Activated naive CD8-positive, alpha-beta T cell treated with anti-CD3 and anti-CD28 coated beads, Interleukin-2, amount 10 ng/mL, durations not matched to agents 7 days and 5 days (primary cell): ENCODE data around the gene BRSK1. TPM values are rescaled to one million over a fixed set of nuclear protein-coding genes. Genes with fewer than 3 reads are reported as not detected.

Experiments used
- ATAC-seq: fragments of 150-1000 bp; cut with Tn5 transposase; one replicate; pipeline ENCODE4 v1.10.0; 2021; ENCODE audit warnings: low read depth, moderate library complexity
- POLR2A ChIA-PET: fragments of 350-600 bp; sonication (Branson Sonifier 250); formaldehyde crosslinking; loops from one replicate; lab custom pipeline; 2021; ENCODE audit warnings: antibody characterized with exemption; lab: Charles Lee
- DNase-seq: peaks from one replicate; pipeline ENCODE4 v3.0.0; 2021
- H3K27ac Mint-ChIP-seq: one replicate; pipeline ENCODE4 v1.8.0; 2022; ENCODE audit warnings: mild to moderate bottlenecking, mixed read lengths
- H3K27me3 Mint-ChIP-seq: one replicate; pipeline ENCODE4 v1.8.0; 2022; ENCODE audit warnings: mild to moderate bottlenecking, moderate library complexity, mixed read lengths
- H3K36me3 Mint-ChIP-seq: one replicate; pipeline ENCODE4 v1.8.0; 2021; ENCODE audit warnings: mild to moderate bottlenecking, mixed read lengths
- H3K4me1 Mint-ChIP-seq: one replicate; pipeline ENCODE4 v1.8.0; 2021; ENCODE audit warnings: mixed read lengths
- H3K4me3 Mint-ChIP-seq: one replicate; pipeline ENCODE4 v1.8.0; 2022; ENCODE audit warnings: mild to moderate bottlenecking, moderate library complexity, mixed read lengths
- H3K9me3 Mint-ChIP-seq: one replicate; pipeline ENCODE4 v1.8.0; 2021; ENCODE audit warnings: mixed read lengths
- total RNA-seq, 2 experiments: library from RNA; stranded (reverse); gene quantifications; one replicate each; pipeline ENCODE4 v1.2.3, GENCODE V29; 2021

The BRSK1 gene
- total RNA-seq, 2 experiments from 2014 or later: 9.0 TPM

- ATAC-seq (no peak), DNase-seq (peak; percentile 49)
- Mint-ChIP-seq H3K36me3 (peaks cover 22% of the 10 kb centered on the region), H3K27ac (peak overlapping the region; percentile 99), H3K27me3 (no peaks in the 10 kb centered on the region), H3K4me1 (peaks cover 44% of the 10 kb centered on the region), H3K4me3 (peak overlapping the region; percentile 99), H3K9me3 (no peaks in the 10 kb centered on the region)
- POLR2A ChIA-PET: interaction anchor here (0.8 to 8.4 kb wide), 6 partner anchors 12 to 150 kb away, joined by 3 to 120 read pairs (median 15); partner anchors contain the start of genes HSPBP1, PPP1R12C, TMEM238 and UBE2S
Observed at GRCh38 chr19:55257461-55258420, 26.1 kb upstream of the BRSK1 start.

GRCh38 chr19:55258476-55258827, 25.3 kb upstream of the BRSK1 start:
- Mint-ChIP-seq H3K27ac (peak overlapping the region; percentile 95), H3K27me3 (no peaks in the 10 kb centered on the region), H3K4me1 (peaks cover 38% of the 10 kb centered on the region), H3K4me3 (peak overlapping the region; percentile 83), H3K9me3 (no peaks in the 10 kb centered on the region), H3K36me3 (peaks cover 20% of the 10 kb centered on the region)
- POLR2A ChIA-PET: interaction anchor here (0.8 to 8.4 kb wide), 13 partner anchors 8 to 341 kb away, joined by 3 to 120 read pairs (median 8); partner anchors contain the start of genes BRSK1, FIZ1, HSPBP1 and KMT5C
- ATAC-seq (peak; percentile 3), DNase-seq (peak; percentile 75)

GRCh38 chr19:55258828-55259539, 24.8 kb upstream of the BRSK1 start, which contains the start of gene PPP6R1:
PPP6R1 (minus strand) TSS chr19:55259017; CDS start chr19:55247103, 11,914 bp downstream.
- peaks cover 18% of the 10 kb centered on the region for H3K36me3 Mint-ChIP-seq
- H3K27me3 Mint-ChIP-seq: no peaks in the 10 kb centered on the region
- peak within 1 kb of the TSS; percentile 99 for H3K4me3 Mint-ChIP-seq
- peak; percentile 77 for ATAC-seq
- peak; percentile 98 for DNase-seq
- H3K9me3 Mint-ChIP-seq: no peaks in the 10 kb centered on the region
- peak within 1 kb of the TSS; percentile 99 for H3K27ac Mint-ChIP-seq
- H3K4me1 Mint-ChIP-seq: peaks cover 34% of the 10 kb centered on the region
- POLR2A ChIA-PET: interaction anchor here (0.7 to 8.4 kb wide), 20 partner anchors 8 to 1122 kb away, joined by 3 to 120 read pairs (median 5); partner anchors contain the start of genes BRSK1, CNOT3, FIZ1 and HSPBP1

GRCh38 chr19:55259540-55260210, 24.1 kb upstream of the BRSK1 start:
- no peak for ATAC-seq
- H3K27ac Mint-ChIP-seq: peak overlapping the region; percentile 95
- DNase-seq: no peak
- POLR2A ChIA-PET: interaction anchor here (0.7 to 8.4 kb wide), 21 partner anchors 9 to 1249 kb away, joined by 3 to 120 read pairs (median 5); partner anchors contain the start of genes BRSK1, CNOT3, FIZ1 and HSPBP1
- peak overlapping the region; percentile 83 for H3K4me3 Mint-ChIP-seq
- H3K27me3 Mint-ChIP-seq: no peaks in the 10 kb centered on the region
- peaks cover 30% of the 10 kb centered on the region for H3K4me1 Mint-ChIP-seq
- peaks cover 16% of the 10 kb centered on the region for H3K36me3 Mint-ChIP-seq
- H3K9me3 Mint-ChIP-seq: no peaks in the 10 kb centered on the region

- H3K27ac Mint-ChIP-seq: no peak overlapping the region
- ATAC-seq: no peak
- no peak for DNase-seq
- H3K27me3 Mint-ChIP-seq: no peaks in the 10 kb centered on the region
- peaks cover 6% of the 10 kb centered on the region for H3K9me3 Mint-ChIP-seq
- no peak overlapping the region for H3K4me3 Mint-ChIP-seq
- POLR2A ChIA-PET: interaction anchor here (0.6 to 1.0 kb wide), 2 partner anchors 146 to 356 kb away, joined by 3 to 4 read pairs; partner anchors contain the start of gene UBE2S
- peaks cover 10% of the 10 kb centered on the region for H3K36me3 Mint-ChIP-seq
- H3K4me1 Mint-ChIP-seq: peaks cover 21% of the 10 kb centered on the region
Observed at GRCh38 chr19:55261671-55262126, 22.1 kb upstream of the BRSK1 start.

GRCh38 chr19:55262359-55262758, 21.4 kb upstream of the BRSK1 start:
- peaks cover 9% of the 10 kb centered on the region for H3K36me3 Mint-ChIP-seq
- no peak overlapping the region for H3K4me3 Mint-ChIP-seq
- H3K27me3 Mint-ChIP-seq: no peaks in the 10 kb centered on the region
- H3K4me1 Mint-ChIP-seq: peaks cover 14% of the 10 kb centered on the region
- ATAC-seq: no peak
- no peak for DNase-seq
- POLR2A ChIA-PET: interaction anchor here (1.0 to 1.3 kb wide), 2 partner anchors 11 to 145 kb away, joined by 3 to 4 read pairs; partner anchors contain the start of gene UBE2S
- H3K9me3 Mint-ChIP-seq: peaks cover 7% of the 10 kb centered on the region
- no peak overlapping the region for H3K27ac Mint-ChIP-seq

- Mint-ChIP-seq H3K9me3 (peaks cover 7% of the 10 kb centered on the region), H3K4me3 (no peak overlapping the region), H3K36me3 (peaks cover 10% of the 10 kb centered on the region), H3K27me3 (no peaks in the 10 kb centered on the region), H3K4me1 (peaks cover 8% of the 10 kb centered on the region), H3K27ac (no peak overlapping the region)
- no peak for DNase-seq
- POLR2A ChIA-PET: no interaction called here
- ATAC-seq: no peak
Observed at GRCh38 chr19:55264531-55264930, 19.3 kb upstream of the BRSK1 start.

GRCh38 chr19:55265173-55265572, 18.6 kb upstream of the BRSK1 start:
- Mint-ChIP-seq H3K27me3 (no peaks in the 10 kb centered on the region), H3K36me3 (peaks cover 10% of the 10 kb centered on the region), H3K4me1 (peaks cover 8% of the 10 kb centered on the region), H3K27ac (no peak overlapping the region), H3K4me3 (no peak overlapping the region), H3K9me3 (peaks cover 7% of the 10 kb centered on the region)
- ATAC-seq (no peak), DNase-seq (no peak)
- POLR2A ChIA-PET: no interaction called here

- peaks cover 7% of the 10 kb centered on the region for H3K9me3 Mint-ChIP-seq
- ATAC-seq (no peak), DNase-seq (no peak)
- no peaks in the 10 kb centered on the region for H3K27me3 Mint-ChIP-seq
- no peak overlapping the region for H3K4me3 Mint-ChIP-seq
- peaks cover 13% of the 10 kb centered on the region for H3K36me3 Mint-ChIP-seq
- POLR2A ChIA-PET: no interaction called here
- peak overlapping the region; percentile 8 for H3K27ac Mint-ChIP-seq
- peaks cover 9% of the 10 kb centered on the region for H3K4me1 Mint-ChIP-seq
Observed at GRCh38 chr19:55265723-55266386, 17.9 kb upstream of the BRSK1 start.

- DNase-seq (no peak), ATAC-seq (no peak)
- Mint-ChIP-seq H3K27me3 (no peaks in the 10 kb centered on the region), H3K4me3 (peak overlapping the region; percentile 0), H3K36me3 (peaks cover 14% of the 10 kb centered on the region), H3K4me1 (peaks cover 9% of the 10 kb centered on the region), H3K9me3 (peaks cover 7% of the 10 kb centered on the region), H3K27ac (peak overlapping the region; percentile 8)
- POLR2A ChIA-PET: no interaction called here
Observed at GRCh38 chr19:55266404-55266803, 17.4 kb upstream of the BRSK1 start.

- H3K27me3 Mint-ChIP-seq: no peaks in the 10 kb centered on the region
- H3K36me3 Mint-ChIP-seq: peaks cover 14% of the 10 kb centered on the region
- peaks cover 7% of the 10 kb centered on the region for H3K9me3 Mint-ChIP-seq
- H3K27ac Mint-ChIP-seq: no peak overlapping the region
- ATAC-seq: no peak
- peaks cover 9% of the 10 kb centered on the region for H3K4me1 Mint-ChIP-seq
- H3K4me3 Mint-ChIP-seq: no peak overlapping the region
- POLR2A ChIA-PET: no interaction called here
- no peak for DNase-seq
Observed at GRCh38 chr19:55266840-55267239, 17.0 kb upstream of the BRSK1 start.

GRCh38 chr19:55269299-55269698, 14.5 kb upstream of the BRSK1 start:
- Mint-ChIP-seq H3K4me1 (peaks cover 9% of the 10 kb centered on the region), H3K4me3 (no peak overlapping the region), H3K27me3 (no peaks in the 10 kb centered on the region), H3K9me3 (peaks cover 7% of the 10 kb centered on the region), H3K36me3 (peaks cover 14% of the 10 kb centered on the region), H3K27ac (no peak overlapping the region)
- no peak for ATAC-seq
- no peak for DNase-seq
- POLR2A ChIA-PET: interaction anchor here (1.3 kb wide), 1 partner anchor 10 kb away, joined by 3 read pairs; no protein-coding TSS in a partner anchor
